Stomach (tissue), 4 donors: ENCODE results near the gene ERO1B.

ENCODE experiments used
- CTCF ChIP-seq, 7 experiments: fragments of 450-650 bp in 4 of 7; fragments of 200-600 bp in 3 of 7; sonication (generic) in 3 of 7; IDR thresholded peaks; one replicate each; pipeline ENCODE4 v1.5.1; 2016 to 2019; ENCODE audit warnings: antibody characterized with exemption in 7 of 7, control low read depth in 2 of 7, mild to moderate bottlenecking in 1 of 7
- POLR2A ChIP-seq, 4 donors: fragments of 450-650 bp; IDR thresholded peaks; one replicate each; pipeline ENCODE4 v1.6.1; 2016; ENCODE audit warnings: antibody characterized with exemption in 4 of 4, control low read depth in 2 of 4, mild to moderate bottlenecking in 1 of 4, moderate library complexity in 1 of 4
- POLR2AphosphoS5 ChIP-seq, 3 donors: sonication (generic); formaldehyde crosslinking; IDR thresholded peaks; one replicate each; pipeline ENCODE4 v1.6.1; 2016; ENCODE audit warnings: antibody characterized with exemption in 3 of 3

GRCh38 chr1:236173174-236173767, 108.5 kb downstream of the ERO1B start:
- TF ChIP-seq CTCF (IDR thresholded peaks at IDR 0.05) (no peak), POLR2A (IDR thresholded peaks at IDR 0.05) (no peak), POLR2AphosphoS5 (IDR thresholded peaks at IDR 0.05) (no peak)
